PC-9 (cell line): ENCODE results near the gene XRCC6.

Experiments used
- CTCF ChIP-seq: fragments of 200-600 bp; sonication (generic); conservative IDR thresholded peaks from 2 replicates; pipeline ENCODE4 v1.6.1; 2017; ENCODE audit warnings: mixed run types, antibody characterized with exemption, mild to moderate bottlenecking, moderate library complexity
- EZH2 ChIP-seq: fragments of 200-600 bp; sonication (generic); IDR thresholded peaks from 2 replicates; pipeline ENCODE4 v1.8.0; 2017; ENCODE audit warnings: antibody characterized with exemption, low read depth

- TF ChIP-seq EZH2 (no peak), CTCF (no peak)
Measured at GRCh38 chr22:41696703-41697102, 75.6 kb downstream of the XRCC6 start.
